ENCODE results near the gene SPAG16.
"Not testable (repeated sequence)": the region's sequence is repeated elsewhere in the genome, so short reads cannot be mapped to it uniquely, and the experiment has no call there.

Gene SPAG16

GRCh38 chr2:213353419-213353818 lies 69.2 kb downstream of the SPAG16 start:
- H3K4me1 ChIP-seq = no peaks in the 10 kb centered on the region
- H3K9ac ChIP-seq = no peak overlapping the region
- no peak for TF ChIP-seq Cebpa-rat (IDR thresholded peaks at IDR 0.05)
- no peak overlapping the region for H3K4me3 ChIP-seq
- H3K36me3 ChIP-seq = no peaks in the 10 kb centered on the region
- H3K27me3 ChIP-seq = no peaks in the 10 kb centered on the region
- no peak overlapping the region for H3K27ac ChIP-seq
- peaks cover 4% of the 10 kb centered on the region; the same call in 1 of the 2 replicates for H3K9me3 ChIP-seq
- H4K20me1 ChIP-seq = no peaks in the 10 kb centered on the region
- H3K4me2 ChIP-seq = no peak overlapping the region

- no peaks in the 10 kb centered on the region for H3K4me1 ChIP-seq
- no peak overlapping the region for H3K9ac ChIP-seq
- H4K20me1 ChIP-seq = no peaks in the 10 kb centered on the region
- H3K4me3 ChIP-seq = no peak overlapping the region
- H3K9me3 ChIP-seq = no peaks in the 10 kb centered on the region
- no peaks in the 10 kb centered on the region for H3K36me3 ChIP-seq
- H3K27ac ChIP-seq = no peak overlapping the region
- H3K4me2 ChIP-seq = no peak overlapping the region
- no peaks in the 10 kb centered on the region for H3K27me3 ChIP-seq
- TF ChIP-seq Cebpa-rat (IDR thresholded peaks at IDR 0.05) = no peak
Measured at GRCh38 chr2:213376644-213377043, 92.4 kb downstream of the SPAG16 start.

- H3K9ac ChIP-seq, H4K20me1 ChIP-seq, H3K4me1 ChIP-seq, H3K9me3 ChIP-seq, H3K36me3 ChIP-seq, H3K27me3 ChIP-seq, H3K4me3 ChIP-seq, H3K4me2 ChIP-seq, H3K27ac ChIP-seq: not testable (repeated sequence)
Measured at GRCh38 chr2:213407027-213407426, 122.8 kb downstream of the SPAG16 start.

GRCh38 chr2:213408426-213409070 lies 124.3 kb downstream of the SPAG16 start:
- H3K4me2 ChIP-seq, H3K4me1 ChIP-seq, H3K27ac ChIP-seq, H3K4me3 ChIP-seq, H3K36me3 ChIP-seq, H3K9me3 ChIP-seq, H4K20me1 ChIP-seq, H3K27me3 ChIP-seq, H3K9ac ChIP-seq: not testable (repeated sequence)

- not testable (repeated sequence) for H3K9me3 ChIP-seq, H3K27me3 ChIP-seq, H3K4me2 ChIP-seq, H3K4me3 ChIP-seq, H3K36me3 ChIP-seq, H3K4me1 ChIP-seq, H4K20me1 ChIP-seq, H3K27ac ChIP-seq, H3K9ac ChIP-seq
Measured at GRCh38 chr2:213410687-213411086, 126.4 kb downstream of the SPAG16 start.

GRCh38 chr2:213411582-213412289 lies 127.5 kb downstream of the SPAG16 start:
- Histone ChIP-seq H3K27me3 (no peaks in the 10 kb centered on the region), H3K36me3 (no peaks in the 10 kb centered on the region), H3K9ac (no peak overlapping the region), H4K20me1 (no peaks in the 10 kb centered on the region), H3K4me1 (no peaks in the 10 kb centered on the region), H3K4me3 (no peak overlapping the region), H3K27ac (no peak overlapping the region), H3K9me3 (no peaks in the 10 kb centered on the region), H3K4me2 (no peak overlapping the region)
- no peak for TF ChIP-seq Cebpa-rat (IDR thresholded peaks at IDR 0.05)

DNA sequence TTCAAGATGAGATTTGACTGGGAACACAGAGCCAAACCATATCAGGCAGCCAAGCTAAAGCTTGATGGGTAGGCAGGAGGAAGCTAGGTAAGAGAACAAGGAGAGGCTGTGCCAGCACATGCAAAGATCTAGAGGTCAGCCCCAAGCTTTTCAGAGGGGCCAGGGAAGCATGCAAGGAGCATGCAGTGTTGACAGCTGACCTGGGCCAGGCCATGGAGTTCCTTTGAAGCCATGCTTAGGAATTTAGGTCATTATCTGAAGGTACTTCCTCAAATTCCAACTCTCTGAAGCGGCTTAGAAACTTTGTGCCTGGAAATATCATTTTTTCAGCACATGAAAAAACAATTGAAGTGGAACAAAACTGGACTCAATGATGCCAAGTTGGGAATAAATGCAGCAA lies 130.8 kb downstream of the SPAG16 start:
- H3K27ac ChIP-seq = no peak overlapping the region
- H3K36me3 ChIP-seq = no peaks in the 10 kb centered on the region

GRCh38 chr2:213416832-213417231 lies 132.6 kb downstream of the SPAG16 start:
- no peaks in the 10 kb centered on the region for H3K27me3 ChIP-seq
- H3K9ac ChIP-seq = no peak overlapping the region
- no peaks in the 10 kb centered on the region for H3K36me3 ChIP-seq
- H3K9me3 ChIP-seq = peaks cover 11% of the 10 kb centered on the region
- no peak overlapping the region for H3K4me3 ChIP-seq
- no peaks in the 10 kb centered on the region for H3K4me1 ChIP-seq
- TF ChIP-seq Cebpa-rat (IDR thresholded peaks at IDR 0.05) = no peak
- H4K20me1 ChIP-seq = no peaks in the 10 kb centered on the region
- H3K27ac ChIP-seq = no peak overlapping the region
- no peak overlapping the region for H3K4me2 ChIP-seq

More for the DNA sequence above, 130.8 kb downstream of the SPAG16 start:
- Histone ChIP-seq H3K9me3 (no peaks in the 10 kb centered on the region), H3K4me2 (no peak overlapping the region), H3K9ac (no peak overlapping the region), H3K4me1 (no peaks in the 10 kb centered on the region), H4K20me1 (no peaks in the 10 kb centered on the region), H3K27me3 (no peaks in the 10 kb centered on the region), H3K4me3 (no peak overlapping the region)
- TF ChIP-seq Cebpa-rat (IDR thresholded peaks at IDR 0.05) = no peak

GRCh38 chr2:213419980-213420379 lies 135.7 kb downstream of the SPAG16 start:
- Histone ChIP-seq H3K9me3 (peaks cover 16% of the 10 kb centered on the region), H3K27ac (no peak overlapping the region), H3K9ac (no peak overlapping the region), H3K4me3 (no peak overlapping the region), H3K36me3 (no peaks in the 10 kb centered on the region), H3K4me1 (no peaks in the 10 kb centered on the region), H3K4me2 (no peak overlapping the region), H3K27me3 (no peaks in the 10 kb centered on the region), H4K20me1 (no peaks in the 10 kb centered on the region)
- TF ChIP-seq Cebpa-rat (IDR thresholded peaks at IDR 0.05) = no peak

- Histone ChIP-seq H3K9ac (no peak overlapping the region), H4K20me1 (no peaks in the 10 kb centered on the region), H3K9me3 (peaks cover 16% of the 10 kb centered on the region), H3K27ac (no peak overlapping the region), H3K36me3 (no peaks in the 10 kb centered on the region), H3K4me3 (no peak overlapping the region), H3K27me3 (no peaks in the 10 kb centered on the region), H3K4me1 (no peaks in the 10 kb centered on the region), H3K4me2 (no peak overlapping the region)
- no peak for TF ChIP-seq Cebpa-rat (IDR thresholded peaks at IDR 0.05)
Measured at GRCh38 chr2:213420828-213421385, 136.6 kb downstream of the SPAG16 start.

All from BLaER1 (cell line).